Endothelial cell of umbilical vein (primary cell): ENCODE measurements around the gene GGTA1.

ENCODE experiments used
- FOS ChIP-seq: IDR thresholded peaks from 2 replicates; pipeline ENCODE4 v1.6.1; 2011; ENCODE audit warnings: mild to moderate bottlenecking, low read length, moderate library complexity, borderline replicate concordance; ENCODE audit not compliant: insufficient read depth
- POLR2A ChIP-seq: IDR thresholded peaks from 2 replicates; pipeline ENCODE4 v1.6.1; 2012; ENCODE audit warnings: low read depth, mild to moderate bottlenecking, control low read depth, low read length
- TF ChIP-seq, protein P1 (sequence below), 2 donors: IDR thresholded peaks; 1 replicate in 1 of 2; 2 replicates in 1 of 2; pipeline ENCODE4 v1.5.1; 2011; ENCODE audit warnings: low read length in 2 of 2, mild to moderate bottlenecking in 2 of 2, moderate library complexity in 2 of 2, control low read depth in 1 of 2, inconsistent platforms in 1 of 2, low read depth in 1 of 2; ENCODE audit not compliant: insufficient read depth in 1 of 2; ENCODE audit errors: extremely low read depth in 1 of 2

DNA sequence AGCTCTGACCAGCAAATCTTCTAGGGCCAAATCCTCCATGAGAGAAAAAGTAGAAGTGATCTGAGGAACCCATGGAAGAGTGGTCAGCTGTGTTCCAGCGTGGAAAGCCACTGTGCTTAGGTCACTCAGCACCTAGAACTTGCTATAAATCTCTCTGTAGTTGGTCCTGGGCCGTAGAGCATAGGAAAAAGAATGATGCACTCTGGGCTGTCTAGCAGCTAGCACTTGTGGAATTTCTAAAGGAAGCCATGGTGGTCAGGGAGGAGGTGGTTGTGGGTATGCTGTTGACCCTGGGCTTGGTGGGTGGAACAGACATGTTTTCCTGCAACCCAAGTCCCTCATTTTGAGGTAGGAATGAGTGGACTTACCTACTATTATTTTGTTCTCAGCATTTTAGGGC, 48.1 kb downstream of the GGTA1 start:
- TF ChIP-seq FOS: no peak
- TF ChIP-seq, protein P1, sequence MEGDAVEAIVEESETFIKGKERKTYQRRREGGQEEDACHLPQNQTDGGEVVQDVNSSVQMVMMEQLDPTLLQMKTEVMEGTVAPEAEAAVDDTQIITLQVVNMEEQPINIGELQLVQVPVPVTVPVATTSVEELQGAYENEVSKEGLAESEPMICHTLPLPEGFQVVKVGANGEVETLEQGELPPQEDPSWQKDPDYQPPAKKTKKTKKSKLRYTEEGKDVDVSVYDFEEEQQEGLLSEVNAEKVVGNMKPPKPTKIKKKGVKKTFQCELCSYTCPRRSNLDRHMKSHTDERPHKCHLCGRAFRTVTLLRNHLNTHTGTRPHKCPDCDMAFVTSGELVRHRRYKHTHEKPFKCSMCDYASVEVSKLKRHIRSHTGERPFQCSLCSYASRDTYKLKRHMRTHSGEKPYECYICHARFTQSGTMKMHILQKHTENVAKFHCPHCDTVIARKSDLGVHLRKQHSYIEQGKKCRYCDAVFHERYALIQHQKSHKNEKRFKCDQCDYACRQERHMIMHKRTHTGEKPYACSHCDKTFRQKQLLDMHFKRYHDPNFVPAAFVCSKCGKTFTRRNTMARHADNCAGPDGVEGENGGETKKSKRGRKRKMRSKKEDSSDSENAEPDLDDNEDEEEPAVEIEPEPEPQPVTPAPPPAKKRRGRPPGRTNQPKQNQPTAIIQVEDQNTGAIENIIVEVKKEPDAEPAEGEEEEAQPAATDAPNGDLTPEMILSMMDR (IDR thresholded peaks at IDR 0.05; ENCODE audit: extremely low read depth in 1 of 2, insufficient read depth in 1 of 2, low read depth in 1 of 2, low read length in 2 of 2): no peak
- no peak for TF ChIP-seq POLR2A
